Thoracic aorta (tissue), 2 donors: ENCODE measurements around the gene CELF5. TPM values are rescaled to one million over a fixed set of nuclear protein-coding genes. Genes with fewer than 3 reads are reported as not detected.

Experiments
- ATAC-seq: fragments of 150-250 bp; one replicate; pipeline ENCODE4 v1.8.0; 2017; ENCODE audit warnings: low read depth; ENCODE audit not compliant: insufficient number of reproducible peaks, low FRiP score
- DNase-seq: peaks from one replicate; pipeline ENCODE4 v3.0.0-alpha.2; 2020; ENCODE audit warnings: low spot score
- H3K27ac ChIP-seq, 2 donors: fragments of 200-600 bp; sonication (generic); 1 replicate in 1 of 2; 2 replicates in 1 of 2; pipeline ENCODE4 v1.5.1; 2016; ENCODE audit warnings: mild to moderate bottlenecking in 2 of 2, moderate library complexity in 2 of 2
- H3K27me3 ChIP-seq: fragments of 200-600 bp; sonication (generic); replicated peaks from 2 replicates; pipeline ENCODE4 v1.6.0; 2016; ENCODE audit warnings: mild to moderate bottlenecking; ENCODE audit not compliant: insufficient read depth
- H3K36me3 ChIP-seq: fragments of 200-600 bp; sonication (generic); one replicate; pipeline ENCODE4 v1.5.1; 2016
- H3K4me1 ChIP-seq, 2 donors: fragments of 200-600 bp; sonication (generic); 1 replicate in 1 of 2; 2 replicates in 1 of 2; pipeline versions ENCODE4 v1.5.1 to v1.6.0; 2016; ENCODE audit warnings: low read depth in 2 of 2, mild to moderate bottlenecking in 1 of 2; ENCODE audit not compliant: control insufficient read depth in 1 of 2
- H3K4me3 ChIP-seq: fragments of 200-600 bp; sonication (generic); 2 replicates; pipeline ENCODE4 v1.5.1; 2016; ENCODE audit warnings: mild to moderate bottlenecking
- H3K9me3 ChIP-seq: fragments of 200-600 bp; sonication (generic); 2 replicates; pipeline ENCODE4 v1.5.1; 2016
- CTCF ChIP-seq: fragments of 200-600 bp; sonication (generic); IDR thresholded peaks from one replicate; pipeline ENCODE4 v1.5.1; 2019; ENCODE audit warnings: antibody characterized with exemption
- total RNA-seq, 2 donors: library from RNA; depleted of rRNA; stranded (reverse); fragments of >200 nt; gene quantifications; one replicate each; pipeline versions ENCODE4 v1.1.0 to v1.2.3, GENCODE V29; 2016

Gene CELF5
- total RNA-seq, 2 donors from 2014 or later: not detected

- no peak for TF ChIP-seq CTCF
- Histone ChIP-seq H3K4me1 (no peaks in the 10 kb centered on the region), H3K9me3 (peaks cover 7% of the 10 kb centered on the region), H3K27me3 (no peaks in the 10 kb centered on the region), H3K4me3 (no peak overlapping the region), H3K27ac (no peak overlapping the region), H3K36me3 (no peaks in the 10 kb centered on the region)
- ATAC-seq (no peak), DNase-seq (no peak)
These were observed 32.6 kb downstream of the CELF5 start for GRCh38 chr19:3257071-3257470.

GRCh38 chr19:3262362-3262761 is 37.9 kb downstream of the CELF5 start:
- H3K27me3 ChIP-seq: no peaks in the 10 kb centered on the region

DNA sequence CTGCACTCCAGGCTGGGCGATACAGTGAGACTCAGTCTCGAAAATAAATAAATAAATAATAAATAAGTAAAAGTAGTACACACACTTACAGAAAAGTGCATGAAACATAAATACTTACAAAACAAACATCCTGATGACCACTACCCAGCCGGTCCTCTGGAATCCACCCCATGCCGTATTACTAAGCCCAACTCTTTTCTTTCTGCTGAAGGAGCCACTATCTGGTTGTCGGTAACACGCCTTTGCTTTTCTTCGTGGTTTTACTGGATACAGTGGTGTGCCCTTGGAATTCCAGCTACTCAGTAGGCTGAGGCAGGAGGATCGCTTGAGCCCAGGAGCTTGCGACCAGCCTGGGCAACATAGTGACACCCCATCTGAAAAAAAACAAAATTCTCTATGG is 39.4 kb downstream of the CELF5 start:
- H3K4me1 ChIP-seq: no peaks in the 10 kb centered on the region
- ATAC-seq: no peak
- H3K27me3 ChIP-seq: no peaks in the 10 kb centered on the region
- H3K4me3 ChIP-seq: no peak overlapping the region
- no peaks in the 10 kb centered on the region for H3K36me3 ChIP-seq
- TF ChIP-seq CTCF: no peak
- no peak for DNase-seq
- H3K9me3 ChIP-seq: no peaks in the 10 kb centered on the region
- H3K27ac ChIP-seq: no peak overlapping the region

More at GRCh38 chr19:3262362-3262761, 37.9 kb downstream of the CELF5 start:
- H3K36me3 ChIP-seq: no peaks in the 10 kb centered on the region
- ATAC-seq (no peak), DNase-seq (no peak)
- no peak overlapping the region for H3K27ac ChIP-seq
- no peak overlapping the region for H3K4me3 ChIP-seq
- H3K4me1 ChIP-seq: no peaks in the 10 kb centered on the region
- TF ChIP-seq CTCF: no peak
- H3K9me3 ChIP-seq: no peaks in the 10 kb centered on the region

DNA sequence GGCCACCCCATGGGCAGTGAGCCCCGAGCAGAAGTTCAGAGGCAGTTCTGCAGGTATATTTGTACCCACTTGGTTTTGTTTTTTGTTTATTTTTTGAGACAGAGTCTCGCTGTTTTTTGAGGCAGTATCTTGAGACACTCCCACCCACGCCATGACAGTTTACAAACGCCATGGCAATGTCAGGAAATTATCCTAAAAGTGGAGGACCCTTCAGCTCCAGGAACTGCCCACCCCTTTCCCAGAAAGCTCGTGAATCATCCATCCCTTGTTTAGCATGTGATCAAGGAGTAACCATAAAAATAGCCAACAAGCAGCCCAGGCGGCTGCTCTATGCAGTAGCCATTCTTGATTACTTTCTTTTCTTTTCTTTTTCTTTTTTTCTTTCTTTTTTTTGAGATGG is 41.0 kb downstream of the CELF5 start:
- no peaks in the 10 kb centered on the region for H3K36me3 ChIP-seq
- H3K27me3 ChIP-seq: no peaks in the 10 kb centered on the region
- no peak overlapping the region for H3K27ac ChIP-seq
- ATAC-seq: no peak
- no peak for DNase-seq
- no peak overlapping the region for H3K4me3 ChIP-seq
- no peaks in the 10 kb centered on the region for H3K4me1 ChIP-seq
- no peak for TF ChIP-seq CTCF
- H3K9me3 ChIP-seq: no peaks in the 10 kb centered on the region

DNA sequence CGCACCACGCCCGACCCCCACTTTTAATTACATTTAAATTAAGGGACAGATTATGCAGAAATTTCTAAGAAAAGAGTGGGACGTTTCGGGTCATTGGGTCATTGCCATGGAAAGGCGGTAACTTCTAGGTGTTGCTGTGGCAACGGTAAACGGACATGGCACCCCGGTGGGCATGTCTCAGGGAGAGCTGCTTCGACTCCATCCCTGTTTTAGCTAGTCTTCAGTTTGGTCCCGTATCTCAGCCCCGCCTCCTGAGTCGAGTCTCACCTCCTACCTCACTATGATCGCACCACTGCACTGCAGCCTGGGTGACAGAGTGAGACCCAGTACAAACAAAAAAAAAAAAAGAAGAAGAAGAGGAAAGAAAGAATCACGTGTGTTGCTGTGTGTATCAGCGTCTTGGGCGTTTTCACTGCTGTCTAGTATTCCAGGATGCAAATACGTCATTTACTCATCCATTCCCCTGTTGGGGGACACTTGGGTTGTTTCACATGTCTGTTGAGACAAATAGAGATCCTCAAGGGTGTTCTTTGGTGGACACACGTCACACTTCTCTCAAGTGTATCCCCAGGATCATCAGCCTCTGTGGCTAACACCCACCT is 41.7 kb downstream of the CELF5 start:
- Histone ChIP-seq H3K27ac (no peak overlapping the region), H3K9me3 (no peaks in the 10 kb centered on the region)

More for the DNA sequence above, 41.7 kb downstream of the CELF5 start:
- no peak for DNase-seq
- Histone ChIP-seq H3K27me3 (no peaks in the 10 kb centered on the region), H3K36me3 (no peaks in the 10 kb centered on the region), H3K4me3 (no peak overlapping the region), H3K4me1 (no peaks in the 10 kb centered on the region)
- no peak for TF ChIP-seq CTCF
- ATAC-seq: no peak
